Lower leg skin (tissue), 3 donors: ENCODE measurements around the gene FUT8.

ENCODE experiments used
- POLR2A ChIP-seq, 2 donors: fragments of 450-650 bp; IDR thresholded peaks; one replicate each; pipeline ENCODE4 v1.6.1; 2016 to 2017; ENCODE audit warnings: antibody characterized with exemption in 2 of 2, mild to moderate bottlenecking in 1 of 2, moderate library complexity in 1 of 2
- TF ChIP-seq, protein P1 (sequence below), 3 donors: fragments of 450-650 bp; IDR thresholded peaks; one replicate each; pipeline ENCODE4 v1.5.1; 2016; ENCODE audit warnings: antibody characterized with exemption in 3 of 3, mild to moderate bottlenecking in 3 of 3, moderate library complexity in 2 of 3

DNA sequence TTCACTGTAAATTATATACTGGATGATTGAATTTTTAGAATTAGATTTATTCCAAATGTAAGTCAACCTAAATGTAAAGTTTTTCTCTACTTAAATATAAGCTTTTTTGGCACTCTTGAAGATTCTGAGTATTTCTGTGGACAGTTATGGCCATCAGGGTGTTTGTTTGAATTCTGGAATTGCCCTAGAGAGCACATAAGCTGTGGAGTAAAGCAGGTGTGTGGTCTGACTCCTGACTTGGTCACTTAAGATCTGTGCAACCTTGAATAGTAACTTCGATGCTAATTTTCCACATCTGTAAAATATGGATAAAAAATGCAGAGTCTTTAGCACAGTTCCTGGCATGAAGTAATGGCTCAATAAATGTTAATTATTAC lies 64.4 kb downstream of the FUT8 start:
- no peak for TF ChIP-seq POLR2A (IDR thresholded peaks at IDR 0.05)
- TF ChIP-seq, protein P1, sequence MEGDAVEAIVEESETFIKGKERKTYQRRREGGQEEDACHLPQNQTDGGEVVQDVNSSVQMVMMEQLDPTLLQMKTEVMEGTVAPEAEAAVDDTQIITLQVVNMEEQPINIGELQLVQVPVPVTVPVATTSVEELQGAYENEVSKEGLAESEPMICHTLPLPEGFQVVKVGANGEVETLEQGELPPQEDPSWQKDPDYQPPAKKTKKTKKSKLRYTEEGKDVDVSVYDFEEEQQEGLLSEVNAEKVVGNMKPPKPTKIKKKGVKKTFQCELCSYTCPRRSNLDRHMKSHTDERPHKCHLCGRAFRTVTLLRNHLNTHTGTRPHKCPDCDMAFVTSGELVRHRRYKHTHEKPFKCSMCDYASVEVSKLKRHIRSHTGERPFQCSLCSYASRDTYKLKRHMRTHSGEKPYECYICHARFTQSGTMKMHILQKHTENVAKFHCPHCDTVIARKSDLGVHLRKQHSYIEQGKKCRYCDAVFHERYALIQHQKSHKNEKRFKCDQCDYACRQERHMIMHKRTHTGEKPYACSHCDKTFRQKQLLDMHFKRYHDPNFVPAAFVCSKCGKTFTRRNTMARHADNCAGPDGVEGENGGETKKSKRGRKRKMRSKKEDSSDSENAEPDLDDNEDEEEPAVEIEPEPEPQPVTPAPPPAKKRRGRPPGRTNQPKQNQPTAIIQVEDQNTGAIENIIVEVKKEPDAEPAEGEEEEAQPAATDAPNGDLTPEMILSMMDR (IDR thresholded peaks at IDR 0.05), result no peak
